Thyroid gland (tissue), 4 donors: ENCODE results near the gene PNPLA5. TPM values are rescaled to one million over a fixed set of nuclear protein-coding genes. Genes with fewer than 3 reads are reported as not detected.

ENCODE experiments used
- DNase-seq, 2 donors: peaks; one replicate each; pipeline ENCODE4 v3.0.0-alpha.2; 2019
- H3K27ac ChIP-seq, 3 donors: fragments of 200-600 bp; sonication (generic); 1 replicate in 2 of 3; 2 replicates in 1 of 3; pipeline ENCODE4 v1.5.1; 2016 to 2019; ENCODE audit warnings: mild to moderate bottlenecking in 1 of 3, moderate library complexity in 1 of 3
- H3K27me3 ChIP-seq: fragments of 200-600 bp; sonication (generic); one replicate; pipeline ENCODE4 v1.5.1; 2019
- H3K36me3 ChIP-seq, 2 donors: fragments of 200-600 bp; sonication (generic); one replicate each; pipeline ENCODE4 v1.5.1; 2016 to 2019
- H3K4me1 ChIP-seq, 2 donors: fragments of 200-600 bp; sonication (generic); one replicate each; pipeline ENCODE4 v1.5.1; 2017 to 2019
- H3K4me3 ChIP-seq, 3 donors: fragments of 200-600 bp; sonication (generic); replicated peaks in 1 of 3; 1 replicate in 2 of 3; 2 replicates in 1 of 3; pipeline ENCODE4 v1.5.1; 2016; ENCODE audit warnings: mild to moderate bottlenecking in 1 of 3
- H3K9me3 ChIP-seq: fragments of 200-600 bp; sonication (generic); one replicate; pipeline ENCODE4 v1.5.1; 2017
- POLR2A ChIP-seq, 2 donors: fragments of 450-650 bp; IDR thresholded peaks; one replicate each; pipeline ENCODE4 v1.6.1; 2017; ENCODE audit warnings: antibody characterized with exemption in 2 of 2, mild to moderate bottlenecking in 2 of 2, moderate library complexity in 1 of 2
- WGBS, 2 donors: methylation state at CpG; one replicate each; pipeline ENCODE4 v1.1.5; 2017; 5-methylcytosine and 5-hydroxymethylcytosine counted together
- intact Hi-C: fragments of 100-400 bp; cut with DNase I; formaldehyde crosslinking; loops from one replicate; pipeline ENCODE4 v1.15.1; 2023
- total RNA-seq, 4 donors: library from RNA; depleted of rRNA; stranded (reverse); fragments of >200 nt; gene quantifications; one replicate each; pipeline ENCODE4 v1.2.3, GENCODE V29; 2016
- TF ChIP-seq, protein P1 (sequence below), 6 experiments: fragments of 200-600 bp in 3 of 6; fragments of 450-650 bp in 3 of 6; sonication (generic) in 3 of 6; IDR thresholded peaks; one replicate each; pipeline ENCODE4 v1.5.1; 2016 to 2019; ENCODE audit warnings: antibody characterized with exemption in 6 of 6, mild to moderate bottlenecking in 2 of 6, inconsistent platforms in 1 of 6, moderate library complexity in 1 of 6

Gene PNPLA5
- total RNA-seq, 4 donors from 2014 or later, result not detected

GRCh38 chr22:43893266-43893665, 1.5 kb upstream of the PNPLA5 start:
- no peak for DNase-seq
- H3K9me3 ChIP-seq, result no peaks in the 10 kb centered on the region
- H3K36me3 ChIP-seq, result no peaks in the 10 kb centered on the region
- no peak overlapping the region for H3K4me3 ChIP-seq
- intact Hi-C loops, result no loop called here
- no peak overlapping the region for H3K27ac ChIP-seq
- H3K27me3 ChIP-seq, result peaks cover 12% of the 10 kb centered on the region
- WGBS, 2 donors, result 76 to 84% methylated on average over 2 to 4 of the region's 5 CpGs
- no peaks in the 10 kb centered on the region for H3K4me1 ChIP-seq
- TF ChIP-seq POLR2A (IDR thresholded peaks at IDR 0.05), result no peak
- TF ChIP-seq, protein P1, sequence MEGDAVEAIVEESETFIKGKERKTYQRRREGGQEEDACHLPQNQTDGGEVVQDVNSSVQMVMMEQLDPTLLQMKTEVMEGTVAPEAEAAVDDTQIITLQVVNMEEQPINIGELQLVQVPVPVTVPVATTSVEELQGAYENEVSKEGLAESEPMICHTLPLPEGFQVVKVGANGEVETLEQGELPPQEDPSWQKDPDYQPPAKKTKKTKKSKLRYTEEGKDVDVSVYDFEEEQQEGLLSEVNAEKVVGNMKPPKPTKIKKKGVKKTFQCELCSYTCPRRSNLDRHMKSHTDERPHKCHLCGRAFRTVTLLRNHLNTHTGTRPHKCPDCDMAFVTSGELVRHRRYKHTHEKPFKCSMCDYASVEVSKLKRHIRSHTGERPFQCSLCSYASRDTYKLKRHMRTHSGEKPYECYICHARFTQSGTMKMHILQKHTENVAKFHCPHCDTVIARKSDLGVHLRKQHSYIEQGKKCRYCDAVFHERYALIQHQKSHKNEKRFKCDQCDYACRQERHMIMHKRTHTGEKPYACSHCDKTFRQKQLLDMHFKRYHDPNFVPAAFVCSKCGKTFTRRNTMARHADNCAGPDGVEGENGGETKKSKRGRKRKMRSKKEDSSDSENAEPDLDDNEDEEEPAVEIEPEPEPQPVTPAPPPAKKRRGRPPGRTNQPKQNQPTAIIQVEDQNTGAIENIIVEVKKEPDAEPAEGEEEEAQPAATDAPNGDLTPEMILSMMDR (IDR thresholded peaks at IDR 0.05), result no peak

DNA sequence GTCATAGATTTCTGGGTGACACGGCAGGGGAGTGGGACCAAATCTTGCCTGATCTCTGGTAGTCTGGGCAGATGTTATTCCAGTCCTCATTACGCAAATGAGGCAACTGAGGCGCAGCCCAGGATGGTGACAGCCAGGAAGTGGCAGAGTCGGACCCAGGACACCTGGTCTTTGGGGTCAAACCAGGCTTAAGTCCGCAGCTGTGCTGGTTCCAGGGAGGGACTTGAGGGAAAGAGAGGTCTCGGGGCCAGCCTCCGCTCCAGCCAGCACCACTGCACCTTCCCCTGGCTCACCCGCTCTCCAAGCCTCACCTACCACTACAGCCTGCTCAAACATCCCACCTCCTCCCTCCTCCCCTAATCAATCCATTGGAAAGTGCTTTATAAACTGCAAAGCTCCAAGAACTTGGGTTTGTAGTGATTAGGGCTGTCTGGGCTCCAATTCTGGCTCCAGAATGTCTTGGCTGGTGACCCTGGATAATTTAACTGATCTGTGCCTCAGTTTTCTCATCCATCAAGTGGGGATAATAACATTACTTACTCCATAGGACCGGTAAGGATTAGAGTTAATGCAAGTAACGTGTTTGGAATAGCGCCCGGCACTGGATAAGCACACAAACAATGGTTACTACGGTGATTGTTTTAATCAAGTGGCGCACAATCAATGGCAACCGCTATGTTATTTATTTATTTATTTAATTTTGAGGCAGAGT, 526 bp upstream of the PNPLA5 start:
- Histone ChIP-seq H3K9me3 (no peaks in the 10 kb centered on the region), H3K36me3 (no peaks in the 10 kb centered on the region), H3K4me3 (no peak overlapping the region), H3K27ac (no peak overlapping the region), H3K4me1 (no peaks in the 10 kb centered on the region), H3K27me3 (peaks cover 12% of the 10 kb centered on the region)
- 57 to 63% methylated on average over 13 to 14 of the region's 15 CpGs for WGBS, 2 donors
- TF ChIP-seq, protein P1 (IDR thresholded peaks at IDR 0.05), result no peak
- TF ChIP-seq POLR2A (IDR thresholded peaks at IDR 0.05), result no peak
- intact Hi-C loops, result no loop called here
- DNase-seq, result no peak

DNA sequence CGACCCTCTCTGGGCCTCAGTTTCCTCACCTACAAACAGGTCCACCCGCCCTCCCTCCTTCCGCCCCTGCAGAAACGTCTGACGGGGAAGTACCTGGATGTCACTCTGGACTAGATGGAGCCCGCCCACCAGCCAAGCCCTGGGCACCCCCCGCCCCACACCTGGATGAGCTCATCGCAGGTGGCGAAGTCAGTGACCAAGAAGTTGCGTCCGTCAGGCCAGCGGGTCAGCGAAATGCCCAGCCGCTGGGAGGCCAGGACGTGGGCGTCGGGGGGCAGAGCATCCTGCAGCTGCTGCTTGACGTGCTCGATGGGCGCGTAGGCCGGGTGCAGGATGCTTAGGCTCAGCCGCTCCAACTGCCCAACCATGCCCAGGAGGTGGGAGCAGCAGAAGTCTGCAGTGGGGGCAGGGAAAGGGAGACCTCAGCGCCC, 897 bp downstream of the PNPLA5 start:
- TF ChIP-seq POLR2A (IDR thresholded peaks at IDR 0.05), result no peak
- TF ChIP-seq, protein P1 (IDR thresholded peaks at IDR 0.05), result no peak
- no peak for DNase-seq
- intact Hi-C loops, result no loop called here
- H3K27me3 ChIP-seq, result peaks cover 12% of the 10 kb centered on the region
- no peaks in the 10 kb centered on the region for H3K36me3 ChIP-seq
- no peak overlapping the region for H3K27ac ChIP-seq
- H3K4me3 ChIP-seq, result no peak overlapping the region
- WGBS, 2 donors, result 9 to 12% methylated on average over 15 to 16 of the region's 24 CpGs
- H3K4me1 ChIP-seq, result no peaks in the 10 kb centered on the region
- H3K9me3 ChIP-seq, result no peaks in the 10 kb centered on the region

DNA sequence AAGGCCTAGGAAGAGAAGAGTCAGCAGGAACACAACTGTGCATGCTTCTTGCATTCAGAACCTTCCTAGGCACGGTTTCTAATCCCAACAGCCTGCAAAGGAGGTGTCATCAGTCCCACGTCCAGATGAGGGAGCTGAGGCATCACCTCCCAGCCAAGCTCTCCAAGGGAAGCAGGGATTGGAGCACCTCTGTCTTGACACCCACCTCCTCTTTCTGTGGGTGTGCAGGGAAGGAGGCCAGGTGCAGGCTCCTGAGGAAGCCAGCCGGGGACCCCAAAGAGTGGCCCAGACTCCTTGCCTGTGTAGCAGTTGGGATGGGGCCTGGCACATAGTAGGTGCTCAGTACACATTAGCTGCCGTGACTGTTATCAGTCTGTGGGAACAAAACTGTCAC, 2.0 kb downstream of the PNPLA5 start:
- H3K4me3 ChIP-seq, result no peak overlapping the region
- no peaks in the 10 kb centered on the region for H3K36me3 ChIP-seq
- WGBS, 2 donors, result 52 to 63% methylated on average over 3 to 4 of the region's 4 CpGs
- no peak for DNase-seq
- peaks cover 12% of the 10 kb centered on the region for H3K27me3 ChIP-seq
- no peaks in the 10 kb centered on the region for H3K9me3 ChIP-seq
- H3K27ac ChIP-seq, result no peak overlapping the region
- intact Hi-C loops, result no loop called here
- H3K4me1 ChIP-seq, result no peaks in the 10 kb centered on the region
- TF ChIP-seq, protein P1 (IDR thresholded peaks at IDR 0.05), result no peak
- TF ChIP-seq POLR2A (IDR thresholded peaks at IDR 0.05), result no peak

- no peaks in the 10 kb centered on the region for H3K9me3 ChIP-seq
- no peak overlapping the region for H3K27ac ChIP-seq
- no peak overlapping the region for H3K4me3 ChIP-seq
- no peak for TF ChIP-seq POLR2A (IDR thresholded peaks at IDR 0.05)
- TF ChIP-seq, protein P1 (IDR thresholded peaks at IDR 0.05), result no peak
- H3K4me1 ChIP-seq, result no peaks in the 10 kb centered on the region
- H3K27me3 ChIP-seq, result peaks cover 12% of the 10 kb centered on the region
- H3K36me3 ChIP-seq, result no peaks in the 10 kb centered on the region
- intact Hi-C loops, result no loop called here
- WGBS, 2 donors, result 68 to 84% methylated on average over 11 to 16 of the region's 16 CpGs
- no peak for DNase-seq
Measured at GRCh38 chr22:43889201-43889859, 2.5 kb downstream of the PNPLA5 start.
